Right cardiac atrium (tissue), 5 donors: ENCODE results near the gene FAM20C. TPM values are rescaled to one million over a fixed set of nuclear protein-coding genes. Genes with fewer than 3 reads are reported as not detected.

Experiments
- ATAC-seq, 2 donors: fragments of 200-7000 bp; cut with Tn5 transposase; one replicate each; pipeline versions ENCODE4 v1.8.0 to v1.9.1; 2020; ENCODE audit warnings: moderate library complexity in 2 of 2, mild to moderate bottlenecking in 1 of 2
- DNase-seq, 3 donors: peaks; one replicate each; pipeline ENCODE4 v3.0.0-alpha.2; 2020
- H3K27ac ChIP-seq: one replicate; pipeline ENCODE4 v1.5.1; 2013; ENCODE audit warnings: mild to moderate bottlenecking, low read length, control low read depth, moderate library complexity
- H3K27me3 ChIP-seq: one replicate; pipeline ENCODE4 v1.6.1; 2013; ENCODE audit not compliant: control insufficient read depth, insufficient read depth
- H3K4me1 ChIP-seq: one replicate; pipeline ENCODE4 v1.6.1; 2013; ENCODE audit warnings: low read length; ENCODE audit not compliant: control insufficient read depth, insufficient read depth
- H3K4me3 ChIP-seq: one replicate; pipeline ENCODE4 v1.5.1; 2013; ENCODE audit warnings: low read length, control low read depth
- H3K9me3 ChIP-seq: one replicate; pipeline ENCODE4 v1.6.1; 2013; ENCODE audit warnings: low read length; ENCODE audit not compliant: control insufficient read depth
- WGBS: extraction: QIAGEN DNeasy Blood & Tissue Kit; methylation state at CpG from one replicate; pipeline ENCODE4 v1.1.7; 2013; 5-methylcytosine and 5-hydroxymethylcytosine counted together
- intact Hi-C, 4 donors: fragments of 100-400 bp; cut with DNase I; formaldehyde crosslinking; loops; one replicate each; pipeline versions ENCODE4 v1.11.0 to v1.14.0; 2022 to 2023
- polyA plus RNA-seq: library from polyadenylated mRNA; stranded (reverse); fragments of 200-250 nt; gene quantifications from one replicate; pipeline ENCODE4 v1.2.3, GENCODE V29; 2013
- total RNA-seq, 4 donors: library from RNA; stranded (reverse); fragmentation: NEBNext Ultra II Directional; extraction: Animal tissue kit (Norgen Biotek cat#: 25700); gene quantifications; one replicate each; pipeline ENCODE4 v1.2.1, GENCODE V29; 2021
- donor health status: healthy with polysubstance abuse.
- donor health status: DM: no; HTN: yes; CAD: no.
- donor health status: DM: no; HTN: no; CAD: no.
- donor health status: DM: no; HTN: yes; CAD: no; lungs with severe emphysema.
- donor health status: DM: yes; HTN: yes; CAD: no.

FAM20C gene
- total and polyA plus RNA-seq, 5 donors, result 17.6 to 46.3 (median 29.7) TPM

DNA sequence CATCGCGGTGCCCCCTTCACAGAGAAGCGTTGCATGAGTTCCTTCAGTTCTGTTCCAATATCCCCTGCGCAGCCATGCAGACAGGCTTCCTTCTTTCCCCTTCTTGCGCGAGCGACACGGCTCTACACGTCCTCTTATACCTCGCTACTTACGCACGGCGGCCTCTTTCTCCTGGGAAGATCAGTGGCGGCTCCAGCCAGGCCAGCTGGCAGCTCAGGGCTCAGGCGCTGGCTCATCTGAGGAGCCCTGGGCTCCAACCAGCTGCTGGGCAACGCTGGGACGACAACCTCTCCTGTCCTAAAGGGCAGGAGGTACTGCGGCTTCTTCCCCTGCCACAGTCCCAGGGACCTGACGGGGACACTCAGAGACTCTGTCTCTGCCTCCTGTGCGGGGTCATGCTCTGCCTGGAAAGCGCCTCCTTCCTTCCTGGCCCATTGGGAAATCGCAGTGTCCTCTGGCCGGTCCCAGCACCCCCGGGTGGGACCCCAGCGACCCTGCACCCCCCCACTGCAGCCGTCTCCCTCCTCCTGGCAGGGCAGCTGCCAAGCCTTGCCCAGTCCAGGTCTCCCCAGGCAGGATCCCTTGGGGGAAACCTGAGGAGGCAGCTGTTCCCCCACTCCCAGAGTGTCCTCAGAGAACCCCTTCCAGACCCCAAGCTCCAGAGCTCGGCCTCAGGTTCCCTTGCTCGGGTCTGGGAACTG lies 5.0 kb upstream of the FAM20C start:
- 83% methylated on average over 28 of the region's 28 CpGs for WGBS
- DNase-seq, result peak in 1 of 3 donors; percentile 54

DNA sequence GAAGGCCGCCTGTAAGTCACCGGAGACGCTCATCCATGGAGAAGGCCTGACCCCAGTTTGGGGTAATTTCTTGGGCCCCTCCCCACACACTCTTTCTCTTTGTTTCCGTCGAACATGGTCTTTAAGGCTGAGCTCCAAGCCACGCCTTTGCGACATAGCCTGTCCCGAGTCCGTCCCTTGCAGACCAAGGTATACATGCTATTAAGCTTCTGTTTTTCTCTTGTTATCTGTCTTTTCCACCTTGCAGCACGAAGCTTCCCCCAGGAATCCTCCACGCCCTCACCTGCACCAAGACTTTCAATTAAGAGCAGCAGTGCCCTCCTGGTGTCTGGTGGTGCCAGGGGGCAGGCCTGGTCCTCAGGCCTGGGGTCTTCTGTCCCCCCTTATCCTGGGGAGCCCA lies 4.2 kb upstream of the FAM20C start:
- ATAC-seq, result no peak
- intact Hi-C loops, result loop anchor here in 1 of 4 donors (5.0 kb wide), 1 partner anchor 36 kb away; no protein-coding TSS in a partner anchor
- WGBS, result 85% methylated on average over 11 of the region's 11 CpGs

More for the DNA sequence above, 5.0 kb upstream of the FAM20C start:
- H3K27ac ChIP-seq, result no peak overlapping the region
- ATAC-seq, result no peak
- no peaks in the 10 kb centered on the region for H3K27me3 ChIP-seq
- H3K9me3 ChIP-seq, result no peaks in the 10 kb centered on the region
- H3K4me3 ChIP-seq, result no peak overlapping the region
- no peaks in the 10 kb centered on the region for H3K4me1 ChIP-seq
- intact Hi-C loops, result loop anchor here in 1 of 4 donors (5.0 kb wide), 1 partner anchor 35 kb away; no protein-coding TSS in a partner anchor

DNA sequence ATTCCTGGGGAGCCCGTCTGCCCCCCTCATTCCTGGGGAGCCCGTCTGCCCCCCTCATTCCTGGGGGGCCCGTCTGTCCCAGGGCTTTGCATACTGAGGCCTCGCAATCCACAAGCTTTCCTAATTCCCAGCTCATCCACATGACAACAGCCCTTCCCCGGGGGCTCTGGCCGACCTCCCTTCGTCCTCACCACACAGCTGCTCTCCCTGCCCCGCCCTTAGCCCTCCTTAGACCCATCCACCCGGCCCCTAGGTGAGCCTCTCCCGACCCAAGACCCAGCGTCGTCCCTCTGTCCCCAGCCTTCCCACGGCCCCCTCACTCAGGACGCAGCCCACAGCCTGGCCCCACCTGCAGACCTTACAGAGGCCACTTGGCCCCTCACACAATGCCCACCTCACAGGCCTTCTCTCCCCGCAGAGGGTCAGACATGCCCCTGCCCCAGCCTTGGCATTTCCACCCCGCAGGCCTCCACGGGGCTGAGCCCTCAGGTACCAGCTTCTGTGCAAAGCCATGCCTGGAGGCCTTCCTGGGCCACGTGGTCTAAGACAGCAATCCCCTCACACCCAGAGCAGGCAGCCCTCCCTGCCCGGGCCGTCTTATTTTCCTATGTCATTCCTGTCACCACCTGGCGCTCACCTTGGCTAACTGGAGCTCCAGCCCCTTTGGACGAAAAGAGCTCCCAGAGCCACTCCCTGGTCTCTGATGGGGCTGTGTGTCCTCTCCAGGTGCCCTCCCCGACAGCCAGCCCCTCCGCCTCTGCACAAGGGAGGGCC lies 3.5 kb upstream of the FAM20C start:
- DNase-seq (peak in 1 of 3 donors; percentile 51), ATAC-seq (no peak)
- no peak overlapping the region for H3K27ac ChIP-seq
- H3K4me1 ChIP-seq, result no peaks in the 10 kb centered on the region
- H3K27me3 ChIP-seq, result no peaks in the 10 kb centered on the region
- no peak overlapping the region for H3K4me3 ChIP-seq
- 67% methylated on average over 24 of the region's 24 CpGs for WGBS
- no peaks in the 10 kb centered on the region for H3K9me3 ChIP-seq
- intact Hi-C loops, result loop anchor here in 1 of 4 donors (5.0 kb wide), 1 partner anchor 37 kb away; no protein-coding TSS in a partner anchor

More for the DNA sequence above, 4.2 kb upstream of the FAM20C start:
- no peak overlapping the region for H3K4me3 ChIP-seq
- no peak for DNase-seq
- no peak overlapping the region for H3K27ac ChIP-seq
- H3K4me1 ChIP-seq, result no peaks in the 10 kb centered on the region
- H3K27me3 ChIP-seq, result no peaks in the 10 kb centered on the region
- no peaks in the 10 kb centered on the region for H3K9me3 ChIP-seq

DNA sequence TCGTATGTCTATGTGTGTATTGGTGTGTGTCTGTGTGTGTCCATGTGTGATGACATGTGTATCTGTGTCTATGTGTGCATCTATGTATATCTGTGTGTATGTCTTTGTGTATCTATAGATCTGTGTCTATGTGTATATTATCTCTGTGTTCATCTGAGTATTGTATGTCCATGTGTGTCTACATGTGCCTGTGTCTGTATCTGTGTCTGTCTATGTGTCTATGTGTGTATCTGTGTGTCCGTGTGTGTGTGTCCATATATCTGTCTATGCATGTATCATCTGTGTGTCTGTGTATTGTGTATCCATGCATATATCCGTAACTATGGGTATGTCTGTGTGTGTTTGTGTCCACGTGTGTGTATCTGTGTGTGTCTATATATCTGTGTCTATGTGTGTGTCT lies 2.7 kb upstream of the FAM20C start:
- Histone ChIP-seq H3K27ac (no peak overlapping the region), H3K9me3 (no peaks in the 10 kb centered on the region), H3K27me3 (no peaks in the 10 kb centered on the region), H3K4me1 (no peaks in the 10 kb centered on the region), H3K4me3 (no peak overlapping the region)
- WGBS, result 68% methylated on average over 4 of the region's 4 CpGs
- DNase-seq (no peak), ATAC-seq (no peak)
- intact Hi-C loops, result loop anchor here in 2 of 4 donors (5.0 kb wide), 1 partner anchor 37 kb away; no protein-coding TSS in a partner anchor

DNA sequence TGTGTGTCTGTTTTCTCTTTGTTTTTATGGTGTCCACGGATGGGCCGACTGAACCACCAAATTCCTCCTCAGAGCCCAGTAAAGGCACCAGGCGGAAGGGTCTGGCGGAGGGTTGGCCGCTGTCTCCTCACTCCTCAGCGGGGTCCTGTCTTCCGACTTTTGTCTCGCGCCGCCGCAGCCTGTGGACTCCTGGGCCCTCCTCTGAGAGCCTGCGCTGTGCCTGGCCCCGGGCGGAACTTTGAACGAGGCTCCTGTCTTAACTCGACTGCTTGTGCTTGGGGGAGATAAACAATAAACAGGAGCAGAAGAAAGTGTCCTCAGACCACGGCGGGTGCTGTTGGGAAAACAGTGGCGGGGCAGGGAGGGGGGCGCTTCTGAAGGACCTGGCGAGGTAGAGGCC lies 2.2 kb upstream of the FAM20C start:
- WGBS, result 71% methylated on average over 21 of the region's 21 CpGs
- DNase-seq, result peak in 1 of 3 donors; percentile 57
- H3K4me3 ChIP-seq, result no peak overlapping the region
- no peaks in the 10 kb centered on the region for H3K4me1 ChIP-seq
- intact Hi-C loops, result loop anchor here in 1 of 4 donors (5.0 kb wide), 1 partner anchor 38 kb away; no protein-coding TSS in a partner anchor
- H3K9me3 ChIP-seq, result no peaks in the 10 kb centered on the region
- no peaks in the 10 kb centered on the region for H3K27me3 ChIP-seq
- no peak overlapping the region for H3K27ac ChIP-seq
- no peak for ATAC-seq

DNA sequence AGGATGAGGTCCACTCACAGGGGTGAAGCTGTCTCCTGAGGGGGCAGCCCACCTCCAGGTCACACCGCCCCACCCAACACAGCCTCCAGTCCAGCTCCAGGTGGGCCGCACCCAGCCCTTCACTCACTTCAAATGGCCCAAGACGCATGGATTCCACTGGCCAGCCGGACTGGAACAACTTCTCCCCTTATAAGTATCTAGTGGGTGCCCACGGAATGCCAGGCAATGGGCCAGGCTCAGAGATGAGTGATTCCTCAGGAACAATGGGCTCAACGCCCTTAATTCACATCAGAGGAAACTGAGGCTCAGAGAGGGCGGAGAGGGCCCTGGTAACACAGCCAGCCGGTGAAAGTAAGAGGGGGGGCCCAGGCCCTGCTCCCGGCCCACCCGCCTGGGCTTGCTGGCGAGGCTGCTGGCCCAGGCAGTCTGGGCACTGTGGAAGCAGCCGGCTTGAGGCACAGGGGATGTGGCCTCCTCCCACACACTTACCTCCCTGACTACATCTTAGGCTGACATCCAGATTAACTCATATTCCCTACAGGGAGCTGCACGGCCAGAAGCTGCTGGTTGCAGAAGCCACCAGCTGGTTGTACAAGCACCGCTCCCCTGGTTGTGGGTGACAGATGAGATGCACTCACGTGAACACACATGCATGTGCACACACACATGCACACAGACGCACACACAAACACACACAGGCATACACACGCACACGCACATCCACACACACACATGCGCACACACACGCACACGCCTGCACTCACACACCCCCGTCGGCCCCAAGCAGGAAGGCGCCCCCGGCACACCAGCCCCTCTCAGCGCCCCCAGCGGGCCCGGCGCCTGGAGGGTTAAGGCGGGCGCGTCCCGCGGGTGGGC lies 1.0 kb upstream of the FAM20C start:
- DNase-seq (peak; percentile 64 to 77 (median 76)), ATAC-seq (peak; percentile 23 to 44)
- WGBS, result 15% methylated on average over 34 of the region's 34 CpGs
- Histone ChIP-seq H3K4me1 (no peaks in the 10 kb centered on the region), H3K9me3 (no peaks in the 10 kb centered on the region), H3K27ac (peak overlapping the region; percentile 2), H3K27me3 (no peaks in the 10 kb centered on the region), H3K4me3 (peak overlapping the region; percentile 86)
- intact Hi-C loops, result loop anchor here in 1 of 4 donors (5.0 kb wide), 1 partner anchor 39 kb away; no protein-coding TSS in a partner anchor

DNA sequence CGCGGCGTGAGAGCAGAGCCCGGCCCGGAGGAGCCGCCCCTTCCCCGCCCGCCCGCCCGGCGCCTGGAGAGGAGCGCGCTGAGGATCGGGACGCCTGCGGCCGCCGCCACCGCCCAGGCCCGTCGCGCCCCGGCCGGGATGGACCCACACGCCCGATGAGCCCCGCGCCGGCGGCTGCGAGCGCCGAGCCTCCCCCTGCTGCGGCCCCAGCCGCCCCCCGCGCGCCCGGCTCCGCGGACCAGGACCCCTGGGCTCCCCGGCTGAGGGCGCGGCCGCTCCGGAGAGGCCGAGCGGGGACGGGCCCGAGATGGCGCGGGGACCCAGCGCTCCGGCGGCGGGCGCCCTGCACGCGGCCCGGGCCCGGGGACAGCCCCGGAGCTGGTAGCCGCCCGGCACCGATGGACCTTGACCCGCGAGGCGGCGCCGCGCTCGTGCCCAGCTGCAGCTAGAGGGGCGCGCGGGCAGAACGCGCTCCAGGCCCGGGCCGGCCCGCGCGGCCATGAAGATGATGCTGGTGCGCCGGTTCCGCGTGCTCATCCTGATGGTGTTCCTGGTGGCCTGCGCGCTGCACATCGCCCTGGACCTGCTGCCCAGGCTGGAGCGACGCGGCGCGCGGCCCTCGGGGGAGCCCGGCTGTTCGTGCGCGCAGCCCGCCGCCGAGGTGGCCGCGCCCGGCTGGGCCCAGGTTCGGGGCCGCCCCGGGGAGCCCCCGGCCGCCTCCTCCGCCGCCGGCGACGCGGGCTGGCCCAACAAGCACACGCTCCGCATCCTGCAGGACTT lies 520 bp downstream of the FAM20C start:
- H3K27ac ChIP-seq, result peak overlapping the region; percentile 10
- H3K27me3 ChIP-seq, result no peaks in the 10 kb centered on the region
- H3K9me3 ChIP-seq, result no peaks in the 10 kb centered on the region
- ATAC-seq (no peak), DNase-seq (peak in 2 of 3 donors; percentile 70 to 72)
- H3K4me3 ChIP-seq, result peak overlapping the region; percentile 86
- H3K4me1 ChIP-seq, result no peaks in the 10 kb centered on the region
- intact Hi-C loops, result loop anchor here in 1 of 4 donors (5.0 kb wide), 1 partner anchor 41 kb away; no protein-coding TSS in a partner anchor
- under 1% methylated on average over 117 of the region's 119 CpGs for WGBS

DNA sequence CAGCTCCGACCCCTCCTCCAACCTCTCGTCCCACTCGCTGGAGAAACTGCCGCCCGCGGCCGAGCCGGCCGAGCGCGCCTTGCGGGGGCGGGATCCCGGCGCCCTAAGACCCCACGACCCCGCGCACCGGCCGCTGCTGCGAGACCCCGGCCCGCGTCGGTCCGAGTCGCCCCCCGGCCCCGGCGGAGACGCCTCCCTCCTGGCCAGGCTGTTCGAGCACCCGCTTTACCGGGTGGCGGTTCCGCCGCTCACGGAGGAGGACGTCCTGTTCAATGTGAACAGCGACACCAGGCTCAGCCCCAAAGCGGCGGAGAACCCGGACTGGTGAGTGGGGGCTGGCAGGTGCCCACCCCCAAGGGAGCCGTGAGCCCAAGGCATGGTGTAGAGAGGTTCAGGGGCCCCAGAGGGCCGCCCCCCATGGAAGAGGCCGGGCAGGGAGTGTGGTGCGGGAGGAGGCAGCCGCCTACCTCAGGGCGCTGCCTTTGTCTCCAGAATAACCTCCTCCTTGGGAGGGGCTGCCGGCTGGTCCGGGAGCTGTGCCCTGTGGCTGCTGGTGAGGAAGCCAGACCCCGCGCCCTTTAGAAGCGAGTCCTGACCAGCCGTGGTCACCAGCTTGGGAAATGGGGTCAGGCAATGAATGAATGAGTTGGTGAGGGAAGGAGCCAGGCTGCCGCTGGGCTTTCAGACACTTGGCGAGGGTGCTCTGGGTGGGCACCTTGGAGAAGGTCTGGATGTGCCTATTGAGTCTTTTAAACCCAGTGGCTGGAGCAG lies 1.3 kb downstream of the FAM20C start:
- DNase-seq (peak in 1 of 3 donors; percentile 65), ATAC-seq (no peak)
- no peaks in the 10 kb centered on the region for H3K4me1 ChIP-seq
- H3K4me3 ChIP-seq, result peak overlapping the region; percentile 86
- no peaks in the 10 kb centered on the region for H3K9me3 ChIP-seq
- H3K27ac ChIP-seq, result no peak overlapping the region
- H3K27me3 ChIP-seq, result no peaks in the 10 kb centered on the region
- WGBS, result 1% methylated on average over 57 of the region's 57 CpGs
- intact Hi-C loops, result loop anchor here in 1 of 4 donors (5.0 kb wide), 1 partner anchor 41 kb away; no protein-coding TSS in a partner anchor

DNA sequence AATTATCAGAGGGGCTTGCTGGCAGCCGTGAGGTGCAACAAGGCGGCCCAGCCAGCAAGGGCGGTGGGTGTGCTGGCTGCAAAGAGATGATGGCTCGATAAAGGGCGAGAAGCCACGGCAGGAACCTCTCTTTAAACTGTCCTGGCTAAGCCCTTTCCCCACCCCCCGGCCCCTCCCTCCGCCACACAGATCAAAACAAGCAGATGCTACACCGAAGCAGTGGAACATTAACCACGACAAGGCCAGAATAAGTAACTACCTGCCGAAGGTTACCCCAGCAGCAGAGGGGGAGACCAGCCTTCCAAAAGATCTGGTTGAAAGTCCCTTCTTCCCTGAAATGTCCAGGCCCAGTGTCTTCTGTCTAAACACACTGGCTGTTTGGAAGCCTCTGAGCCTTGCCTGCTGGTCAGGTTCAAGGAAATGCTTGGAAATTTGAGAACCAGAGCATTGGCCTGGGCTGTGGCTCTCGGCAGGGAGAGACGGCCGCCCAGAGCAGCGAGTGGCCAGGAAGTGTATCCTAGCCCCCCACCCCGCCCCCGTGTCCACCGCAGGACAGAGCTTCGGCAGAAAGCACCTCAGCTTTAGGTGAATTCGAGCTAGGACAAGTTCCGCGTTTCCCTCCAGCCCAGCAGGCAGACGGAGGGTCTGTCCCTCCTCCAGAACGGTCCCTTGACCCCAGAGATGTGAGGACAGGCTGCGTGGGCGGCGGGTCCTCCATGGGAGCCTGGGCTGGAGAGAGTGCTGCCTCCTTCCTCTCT lies 2.1 kb downstream of the FAM20C start:
- DNase-seq, result no peak
- 31% methylated on average over 27 of the region's 27 CpGs for WGBS
- no peak for ATAC-seq
- no peak overlapping the region for H3K27ac ChIP-seq
- peak overlapping the region; percentile 86 for H3K4me3 ChIP-seq
- no peaks in the 10 kb centered on the region for H3K9me3 ChIP-seq
- no peaks in the 10 kb centered on the region for H3K4me1 ChIP-seq
- no peaks in the 10 kb centered on the region for H3K27me3 ChIP-seq
- intact Hi-C loops, result loop anchor here in 1 of 4 donors (5.0 kb wide), 1 partner anchor 42 kb away; no protein-coding TSS in a partner anchor
